Fibroblast of lung (primary cell): Measurements from ENCODE around the gene EPB41. TPM values are rescaled to one million over a fixed set of nuclear protein-coding genes. Genes with fewer than 3 reads are reported as not detected.

Source experiments
- DNase-seq, 2 donors: peaks; one replicate each; pipeline versions ENCODE4 v3.0.0 to v3.0.0-alpha.2; 2010; ENCODE audit warnings: low read depth in 2 of 2
- H2AFZ ChIP-seq: 2 replicates; pipeline ENCODE4 v1.5.1; 2012; ENCODE audit warnings: low read length, control low read depth, inconsistent platforms
- H3K27ac ChIP-seq: 2 replicates; pipeline ENCODE4 v1.5.1; 2011; ENCODE audit warnings: low read length, control low read depth; ENCODE audit not compliant: insufficient read depth
- H3K27me3 ChIP-seq: 2 replicates; pipeline ENCODE4 v1.5.1; 2011; ENCODE audit warnings: mild to moderate bottlenecking, low read length; ENCODE audit not compliant: control insufficient read depth, insufficient read depth
- H3K36me3 ChIP-seq: 2 replicates; pipeline ENCODE4 v1.5.1; 2011; ENCODE audit warnings: low read length; ENCODE audit not compliant: control insufficient read depth, insufficient read depth
- H3K4me1 ChIP-seq: 2 replicates; pipeline ENCODE4 v1.5.1; 2011; ENCODE audit warnings: low read length; ENCODE audit not compliant: control insufficient read depth, insufficient read depth; ENCODE audit errors: extremely low read depth
- H3K4me2 ChIP-seq: 2 replicates; pipeline ENCODE4 v1.5.1; 2011; ENCODE audit warnings: low read length, control low read depth; ENCODE audit not compliant: insufficient read depth; ENCODE audit errors: extremely low read depth
- H3K4me3 ChIP-seq, 4 experiments: fragments of 200-600 bp in 1 of 4; sonication (generic) in 1 of 4; replicated peaks in 1 of 4; 2 replicates each; pipeline ENCODE4 v1.5.1; 2011 to 2016; ENCODE audit warnings: low read length in 4 of 4, low read depth in 3 of 4, mild to moderate bottlenecking in 3 of 4, control low read depth in 2 of 4, inconsistent platforms in 1 of 4, mixed read lengths in 1 of 4; ENCODE audit not compliant: insufficient read depth in 1 of 4; ENCODE audit errors: control extremely low read depth in 1 of 4
- H3K79me2 ChIP-seq: 2 replicates; pipeline ENCODE4 v1.5.1; 2012; ENCODE audit warnings: mild to moderate bottlenecking, low read length, inconsistent platforms; ENCODE audit not compliant: control insufficient read depth, insufficient read depth
- H3K9ac ChIP-seq: 2 replicates; pipeline ENCODE4 v1.5.1; 2011; ENCODE audit warnings: mild to moderate bottlenecking, low read length, control low read depth; ENCODE audit not compliant: insufficient read depth
- H3K9me3 ChIP-seq: 2 replicates; pipeline ENCODE4 v1.5.1; 2012; ENCODE audit warnings: low read depth, low read length; ENCODE audit not compliant: control insufficient read depth, insufficient read depth
- H4K20me1 ChIP-seq: 2 replicates; pipeline ENCODE4 v1.5.1; 2011; ENCODE audit warnings: low read length; ENCODE audit not compliant: control insufficient read depth, insufficient read depth; ENCODE audit errors: extremely low read depth
- EZH2 ChIP-seq: IDR thresholded peaks from 2 replicates; pipeline ENCODE4 v1.5.1; 2012; ENCODE audit warnings: low read length, control low read depth, mild to moderate bottlenecking; ENCODE audit errors: missing control alignments
- polyA plus RNA-seq, 2 donors: library from polyadenylated mRNA; depleted of rRNA in 1 of 2; stranded (reverse) in 1 of 2; unstranded in 1 of 2; fragments of >200 nt; gene quantifications; 2 replicates each; pipeline ENCODE4 v1.2.1, GENCODE V29; 2011 to 2012; ENCODE audit warnings: missing spikeins in 1 of 2
- total RNA-seq: library from RNA; depleted of rRNA; stranded (reverse); fragments of >200 nt; gene quantifications from 2 replicates; pipeline ENCODE4 v1.2.1, GENCODE V29; 2014
- TF ChIP-seq, protein P1 (sequence below), 2 donors: IDR thresholded peaks in 1 of 2; conservative IDR thresholded peaks in 1 of 2; 1 replicate in 1 of 2; 2 replicates in 1 of 2; pipeline ENCODE4 v1.5.1; 2011 to 2012; ENCODE audit warnings: low read length in 2 of 2, control low read depth in 1 of 2, inconsistent platforms in 1 of 2, low read depth in 1 of 2, mild to moderate bottlenecking in 1 of 2

EPB41 gene
- total and polyA plus RNA-seq, 2 donors (not counting 1 experiment from before 2014, with no cell fraction given), result 7.4 to 38.0 TPM

DNA sequence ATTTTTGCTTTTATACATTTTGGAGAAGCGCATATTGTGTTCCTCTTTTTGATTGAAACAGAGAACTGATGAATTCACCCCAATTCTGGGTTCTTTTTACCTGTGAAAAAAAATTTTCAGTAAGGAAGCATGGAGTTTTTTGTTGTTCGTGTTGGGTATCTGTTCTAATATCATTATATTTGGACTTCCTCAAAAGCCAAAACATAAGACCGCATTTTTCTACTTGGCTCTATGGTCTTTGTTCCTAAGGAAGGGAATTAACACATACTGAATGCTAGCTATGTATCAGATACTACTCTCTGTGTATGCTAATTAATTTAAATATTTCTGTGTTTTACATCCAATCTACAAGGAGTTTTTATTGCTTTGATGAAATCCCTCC lies 12.9 kb downstream of the EPB41 start:
- Histone ChIP-seq H2AFZ (no peak overlapping the region), H3K9ac (no peak overlapping the region), H3K4me2 (no peak overlapping the region)

DNA sequence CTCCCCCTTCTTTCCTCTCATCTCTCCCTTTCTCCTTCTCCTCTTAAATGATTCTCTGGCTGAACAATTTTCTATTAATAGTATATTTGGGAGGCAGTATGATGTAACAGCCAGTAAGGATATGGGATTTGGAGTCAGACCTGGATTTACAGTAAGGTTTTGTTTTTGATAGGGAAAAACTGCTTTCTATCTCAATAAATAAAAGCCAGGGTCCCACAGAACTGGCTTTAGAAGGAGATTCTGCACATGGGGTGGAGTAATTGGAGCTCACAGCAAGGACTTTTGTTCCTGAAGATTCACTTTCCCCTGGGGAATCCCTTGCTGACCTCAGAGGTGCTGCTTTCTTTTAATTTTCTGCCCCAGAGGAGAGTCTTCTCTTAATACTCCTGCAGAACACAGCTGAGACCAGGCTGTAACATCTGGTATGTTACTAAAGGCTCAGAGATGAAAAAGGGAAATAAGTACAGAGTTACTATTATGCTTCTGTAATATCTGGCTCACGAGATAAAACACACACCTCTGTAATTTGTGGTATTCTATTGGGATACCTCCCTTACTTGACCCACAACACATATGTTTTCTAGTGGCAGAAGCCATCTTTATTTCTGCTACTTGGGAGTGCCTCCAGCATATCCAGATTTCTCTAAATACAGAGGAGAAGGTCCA lies 13.4 kb downstream of the EPB41 start:
- no peak overlapping the region for H3K9ac ChIP-seq
- peak; percentile 24 to 78 for DNase-seq

More for the DNA sequence above, 12.9 kb downstream of the EPB41 start:
- H3K9me3 ChIP-seq, result no peaks in the 10 kb centered on the region
- TF ChIP-seq, protein P1, sequence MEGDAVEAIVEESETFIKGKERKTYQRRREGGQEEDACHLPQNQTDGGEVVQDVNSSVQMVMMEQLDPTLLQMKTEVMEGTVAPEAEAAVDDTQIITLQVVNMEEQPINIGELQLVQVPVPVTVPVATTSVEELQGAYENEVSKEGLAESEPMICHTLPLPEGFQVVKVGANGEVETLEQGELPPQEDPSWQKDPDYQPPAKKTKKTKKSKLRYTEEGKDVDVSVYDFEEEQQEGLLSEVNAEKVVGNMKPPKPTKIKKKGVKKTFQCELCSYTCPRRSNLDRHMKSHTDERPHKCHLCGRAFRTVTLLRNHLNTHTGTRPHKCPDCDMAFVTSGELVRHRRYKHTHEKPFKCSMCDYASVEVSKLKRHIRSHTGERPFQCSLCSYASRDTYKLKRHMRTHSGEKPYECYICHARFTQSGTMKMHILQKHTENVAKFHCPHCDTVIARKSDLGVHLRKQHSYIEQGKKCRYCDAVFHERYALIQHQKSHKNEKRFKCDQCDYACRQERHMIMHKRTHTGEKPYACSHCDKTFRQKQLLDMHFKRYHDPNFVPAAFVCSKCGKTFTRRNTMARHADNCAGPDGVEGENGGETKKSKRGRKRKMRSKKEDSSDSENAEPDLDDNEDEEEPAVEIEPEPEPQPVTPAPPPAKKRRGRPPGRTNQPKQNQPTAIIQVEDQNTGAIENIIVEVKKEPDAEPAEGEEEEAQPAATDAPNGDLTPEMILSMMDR (conservative IDR thresholded peaks at IDR 0.05 in 1 of 2, IDR thresholded peaks at IDR 0.05 in 1 of 2; ENCODE audit: low read depth in 1 of 2, low read length in 2 of 2), result no peak
- no peak for TF ChIP-seq EZH2
- H3K27ac ChIP-seq, result no peak overlapping the region
- H3K4me1 ChIP-seq, result no peaks in the 10 kb centered on the region
- H3K36me3 ChIP-seq, result no peaks in the 10 kb centered on the region
- DNase-seq, result no peak
- H3K79me2 ChIP-seq, result no peaks in the 10 kb centered on the region
- no peaks in the 10 kb centered on the region for H4K20me1 ChIP-seq
- H3K27me3 ChIP-seq, result no peaks in the 10 kb centered on the region
- H3K4me3 ChIP-seq, result no peak overlapping the region

DNA sequence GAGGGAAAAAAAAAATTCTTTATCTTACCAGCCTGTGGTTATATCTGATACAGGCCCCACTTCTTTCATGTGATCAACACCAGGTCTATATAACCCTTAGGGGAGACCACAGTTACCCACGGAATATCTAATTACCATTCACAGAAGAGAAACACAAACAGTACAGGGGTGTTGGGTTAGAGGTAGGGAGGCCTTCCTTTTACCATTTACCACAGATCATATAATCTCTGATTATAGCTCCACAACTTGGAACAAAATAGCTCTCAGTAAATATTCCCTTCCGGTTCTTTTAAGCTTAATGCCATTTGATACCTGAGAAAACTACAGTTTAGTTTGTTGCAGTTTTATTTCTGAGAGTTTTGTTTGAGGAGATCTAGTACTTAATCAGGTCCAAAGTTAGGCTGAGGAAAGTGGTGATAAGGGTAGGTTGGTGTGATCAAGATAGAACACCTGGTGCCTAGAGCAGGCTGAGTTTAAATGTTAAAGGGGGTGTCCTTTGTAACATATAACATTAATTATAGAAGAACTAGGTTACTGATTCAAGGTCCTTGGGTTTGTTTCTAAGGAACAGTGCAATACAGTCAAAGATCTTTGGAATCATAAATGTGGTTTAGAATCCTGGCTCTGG lies 14.1 kb downstream of the EPB41 start:
- Histone ChIP-seq H2AFZ (no peak overlapping the region), H3K9ac (no peak overlapping the region), H3K4me1 (no peaks in the 10 kb centered on the region), H3K36me3 (no peaks in the 10 kb centered on the region), H3K27me3 (no peaks in the 10 kb centered on the region), H3K4me3 (no peak overlapping the region), H4K20me1 (no peaks in the 10 kb centered on the region), H3K79me2 (no peaks in the 10 kb centered on the region), H3K27ac (no peak overlapping the region), H3K4me2 (no peak overlapping the region), H3K9me3 (no peaks in the 10 kb centered on the region)
- TF ChIP-seq EZH2, result no peak
- TF ChIP-seq, protein P1 (conservative IDR thresholded peaks at IDR 0.05 in 1 of 2, IDR thresholded peaks at IDR 0.05 in 1 of 2; ENCODE audit: low read depth in 1 of 2, low read length in 2 of 2), result no peak
- no peak for DNase-seq

More for the DNA sequence above, 13.4 kb downstream of the EPB41 start:
- H3K9me3 ChIP-seq, result no peaks in the 10 kb centered on the region
- TF ChIP-seq, protein P1 (conservative IDR thresholded peaks at IDR 0.05 in 1 of 2, IDR thresholded peaks at IDR 0.05 in 1 of 2; ENCODE audit: low read depth in 1 of 2, low read length in 2 of 2), result no peak
- no peak for TF ChIP-seq EZH2
- H3K4me1 ChIP-seq, result no peaks in the 10 kb centered on the region
- H3K36me3 ChIP-seq, result no peaks in the 10 kb centered on the region
- H3K27me3 ChIP-seq, result no peaks in the 10 kb centered on the region
- peak overlapping the region; percentile 12 for H2AFZ ChIP-seq
- H3K79me2 ChIP-seq, result no peaks in the 10 kb centered on the region
- peak overlapping the region; percentile 29 for H3K4me2 ChIP-seq
- no peak overlapping the region for H3K27ac ChIP-seq
- H4K20me1 ChIP-seq, result no peaks in the 10 kb centered on the region
- no peak overlapping the region for H3K4me3 ChIP-seq
